ENCODE results near the gene MICAL2. TPM values are rescaled to one million over a fixed set of nuclear protein-coding genes. Genes with fewer than 3 reads are reported as not detected.

MICAL2 gene
- total RNA-seq, 1 donor from 2014 or later = 4.4 TPM

DNA sequence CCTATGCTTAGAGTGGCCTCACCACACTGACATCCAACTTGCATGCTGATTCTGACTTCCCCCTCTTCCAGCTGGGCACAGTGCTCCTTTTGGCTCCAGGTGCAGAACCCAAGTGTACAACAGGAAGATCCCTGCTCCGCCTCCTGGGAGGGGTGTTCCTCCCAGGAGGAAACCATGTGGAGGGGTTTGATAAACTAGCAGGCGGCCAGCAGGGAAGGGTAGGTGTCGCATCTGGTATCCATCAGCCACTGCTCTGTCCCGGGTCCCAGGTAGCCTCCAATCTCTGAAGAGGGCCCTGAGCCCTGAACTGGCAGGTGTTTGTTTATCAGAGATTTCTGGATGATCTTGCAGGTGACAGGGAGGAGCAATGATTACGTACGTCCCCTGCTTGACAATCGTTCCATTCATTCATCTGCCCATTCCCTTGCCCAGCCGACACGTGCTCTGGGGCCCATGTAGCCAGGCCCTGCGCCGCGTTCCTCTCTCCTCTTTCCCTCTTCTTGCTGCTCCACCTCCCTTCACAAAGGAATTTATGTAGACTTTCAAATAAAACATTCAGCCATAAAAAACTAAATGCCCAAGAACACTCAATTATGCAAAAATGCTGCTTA lies 41.2 kb upstream of the MICAL2 start:
- Mint-ChIP-seq H3K9me3 (ENCODE audit: unreplicated experiment) (peaks cover 1% of the 10 kb centered on the region), H3K36me3 (ENCODE audit: unreplicated experiment) (no peaks in the 10 kb centered on the region), H3K27me3 (ENCODE audit: unreplicated experiment) (no peaks in the 10 kb centered on the region), H3K27ac (ENCODE audit: unreplicated experiment) (no peak overlapping the region), H3K4me3 (ENCODE audit: unreplicated experiment) (no peak overlapping the region), H3K4me1 (ENCODE audit: low read depth, unreplicated experiment) (no peaks in the 10 kb centered on the region)
- TF ChIP-seq, protein P1, sequence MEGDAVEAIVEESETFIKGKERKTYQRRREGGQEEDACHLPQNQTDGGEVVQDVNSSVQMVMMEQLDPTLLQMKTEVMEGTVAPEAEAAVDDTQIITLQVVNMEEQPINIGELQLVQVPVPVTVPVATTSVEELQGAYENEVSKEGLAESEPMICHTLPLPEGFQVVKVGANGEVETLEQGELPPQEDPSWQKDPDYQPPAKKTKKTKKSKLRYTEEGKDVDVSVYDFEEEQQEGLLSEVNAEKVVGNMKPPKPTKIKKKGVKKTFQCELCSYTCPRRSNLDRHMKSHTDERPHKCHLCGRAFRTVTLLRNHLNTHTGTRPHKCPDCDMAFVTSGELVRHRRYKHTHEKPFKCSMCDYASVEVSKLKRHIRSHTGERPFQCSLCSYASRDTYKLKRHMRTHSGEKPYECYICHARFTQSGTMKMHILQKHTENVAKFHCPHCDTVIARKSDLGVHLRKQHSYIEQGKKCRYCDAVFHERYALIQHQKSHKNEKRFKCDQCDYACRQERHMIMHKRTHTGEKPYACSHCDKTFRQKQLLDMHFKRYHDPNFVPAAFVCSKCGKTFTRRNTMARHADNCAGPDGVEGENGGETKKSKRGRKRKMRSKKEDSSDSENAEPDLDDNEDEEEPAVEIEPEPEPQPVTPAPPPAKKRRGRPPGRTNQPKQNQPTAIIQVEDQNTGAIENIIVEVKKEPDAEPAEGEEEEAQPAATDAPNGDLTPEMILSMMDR (IDR thresholded peaks at IDR 0.05; ENCODE audit: partially characterized antibody, unreplicated experiment) = no peak
- no peak for DNase-seq

DNA sequence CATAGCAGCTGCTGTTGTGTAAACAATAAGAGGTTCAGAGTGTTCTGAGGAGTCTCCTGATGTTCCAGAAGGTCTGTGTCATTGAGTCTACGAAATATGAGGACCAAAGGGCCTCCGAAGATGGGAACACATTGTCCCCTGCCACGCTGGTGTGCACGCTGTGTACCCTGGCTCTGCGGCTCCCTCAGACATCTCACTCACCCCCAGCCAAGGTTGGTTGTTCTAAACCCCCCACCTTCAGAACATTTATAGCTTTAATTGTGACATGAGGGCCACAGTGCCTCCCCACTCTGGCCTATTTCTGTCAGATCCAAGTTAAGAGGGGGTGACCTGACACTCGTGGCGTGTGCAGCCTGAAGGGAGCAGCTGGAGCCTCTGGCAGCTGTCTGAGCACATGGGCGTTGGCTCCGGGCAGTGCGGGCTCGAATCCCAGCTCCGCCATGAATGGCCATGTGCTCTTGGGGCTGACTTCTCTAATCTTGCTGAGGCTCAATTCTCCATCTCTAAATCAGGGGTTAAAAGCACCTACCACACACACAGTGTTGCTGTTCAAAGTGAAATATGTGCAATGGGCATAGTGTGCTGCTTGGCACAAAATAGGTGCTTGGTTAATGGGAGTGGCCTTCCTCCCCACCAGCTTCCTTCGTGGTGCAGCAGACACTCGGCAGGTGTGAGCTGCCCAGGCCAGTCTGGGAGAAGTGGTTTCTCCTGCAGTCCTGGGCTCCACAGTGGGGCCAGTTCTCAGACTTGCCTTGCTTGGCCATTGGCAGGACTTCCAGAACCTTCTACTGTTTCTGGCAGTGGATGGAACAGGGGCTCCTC lies 39.7 kb upstream of the MICAL2 start:
- no peaks in the 10 kb centered on the region for H3K4me1 Mint-ChIP-seq (ENCODE audit: low read depth, unreplicated experiment)
- DNase-seq = no peak
- H3K27ac Mint-ChIP-seq (ENCODE audit: unreplicated experiment) = no peak overlapping the region
- peaks cover 5% of the 10 kb centered on the region for H3K9me3 Mint-ChIP-seq (ENCODE audit: unreplicated experiment)
- H3K4me3 Mint-ChIP-seq (ENCODE audit: unreplicated experiment) = no peak overlapping the region
- H3K27me3 Mint-ChIP-seq (ENCODE audit: unreplicated experiment) = no peaks in the 10 kb centered on the region
- TF ChIP-seq, protein P1 (IDR thresholded peaks at IDR 0.05; ENCODE audit: partially characterized antibody, unreplicated experiment) = no peak
- H3K36me3 Mint-ChIP-seq (ENCODE audit: unreplicated experiment) = no peaks in the 10 kb centered on the region

DNA sequence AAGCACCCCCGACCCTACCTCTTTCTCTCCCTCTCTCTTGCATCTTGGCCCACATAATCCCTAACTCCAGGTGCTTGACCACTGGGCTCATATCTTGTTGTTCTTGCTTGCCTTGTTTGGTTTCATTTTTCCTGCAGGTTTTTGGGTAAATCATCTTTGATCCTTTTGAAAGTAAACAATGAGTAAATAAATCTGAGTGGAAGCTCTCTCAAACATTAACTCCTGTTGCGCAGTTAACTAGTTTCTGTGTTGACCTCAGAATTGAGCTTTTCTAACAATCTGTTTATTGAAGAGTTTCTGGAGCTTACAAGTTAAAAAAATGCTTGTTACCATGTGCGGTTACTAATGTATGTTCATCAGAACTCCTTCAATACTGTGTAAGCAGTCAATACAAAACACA lies 38.8 kb upstream of the MICAL2 start:
- DNase-seq = no peak
- TF ChIP-seq, protein P1 (IDR thresholded peaks at IDR 0.05; ENCODE audit: partially characterized antibody, unreplicated experiment) = no peak
- Mint-ChIP-seq H3K4me3 (ENCODE audit: unreplicated experiment) (no peak overlapping the region), H3K36me3 (ENCODE audit: unreplicated experiment) (no peaks in the 10 kb centered on the region), H3K4me1 (ENCODE audit: low read depth, unreplicated experiment) (no peaks in the 10 kb centered on the region), H3K9me3 (ENCODE audit: unreplicated experiment) (peaks cover 4% of the 10 kb centered on the region), H3K27ac (ENCODE audit: unreplicated experiment) (no peak overlapping the region), H3K27me3 (ENCODE audit: unreplicated experiment) (no peaks in the 10 kb centered on the region)

DNA sequence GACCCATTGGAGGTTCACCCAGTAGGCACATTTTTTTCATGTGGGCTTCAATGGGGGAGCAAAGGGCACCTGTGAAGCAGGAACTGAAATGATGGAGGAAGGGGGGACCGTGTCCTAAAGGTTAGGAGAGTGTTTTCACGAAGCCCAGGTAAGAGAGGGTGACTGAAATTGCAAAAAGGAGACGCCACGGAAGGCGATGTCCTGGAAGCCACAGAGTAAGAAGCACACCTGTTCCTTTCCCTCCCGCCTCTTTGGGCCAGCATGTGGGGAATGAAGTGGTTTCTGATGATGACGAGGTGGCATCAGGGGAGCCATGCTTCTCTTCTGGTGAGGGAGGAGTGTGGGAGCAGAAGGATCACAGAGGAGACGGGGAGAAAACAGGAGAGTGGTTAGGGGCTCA lies 37.0 kb upstream of the MICAL2 start:
- Mint-ChIP-seq H3K4me1 (ENCODE audit: low read depth, unreplicated experiment) (no peaks in the 10 kb centered on the region), H3K4me3 (ENCODE audit: unreplicated experiment) (no peak overlapping the region), H3K36me3 (ENCODE audit: unreplicated experiment) (no peaks in the 10 kb centered on the region), H3K9me3 (ENCODE audit: unreplicated experiment) (peaks cover 4% of the 10 kb centered on the region), H3K27me3 (ENCODE audit: unreplicated experiment) (no peaks in the 10 kb centered on the region), H3K27ac (ENCODE audit: unreplicated experiment) (no peak overlapping the region)
- TF ChIP-seq, protein P1 (IDR thresholded peaks at IDR 0.05; ENCODE audit: partially characterized antibody, unreplicated experiment) = no peak
- DNase-seq = no peak

DNA sequence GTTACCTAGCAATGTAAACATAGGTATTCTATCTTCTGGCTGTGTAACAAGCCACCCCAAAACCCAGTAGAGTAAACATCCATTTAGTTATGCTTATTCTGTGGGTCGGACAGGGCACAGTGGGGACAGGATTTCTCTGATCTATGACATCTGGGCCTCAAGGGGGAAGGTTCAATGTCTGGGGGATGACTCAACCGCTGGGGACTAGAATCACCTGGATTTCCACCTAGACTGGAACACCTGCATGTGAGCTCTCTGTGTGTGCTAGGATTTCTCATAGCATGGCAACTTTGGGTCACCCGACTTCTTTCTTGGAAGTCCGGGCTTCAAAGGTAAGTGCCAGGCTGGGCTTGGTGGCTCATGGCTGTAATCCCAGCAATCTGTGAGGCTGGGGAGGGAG lies 36.5 kb upstream of the MICAL2 start:
- DNase-seq = no peak
- Mint-ChIP-seq H3K9me3 (ENCODE audit: unreplicated experiment) (peaks cover 5% of the 10 kb centered on the region), H3K27ac (ENCODE audit: unreplicated experiment) (no peak overlapping the region), H3K27me3 (ENCODE audit: unreplicated experiment) (no peaks in the 10 kb centered on the region), H3K36me3 (ENCODE audit: unreplicated experiment) (peaks cover 3% of the 10 kb centered on the region), H3K4me1 (ENCODE audit: low read depth, unreplicated experiment) (no peaks in the 10 kb centered on the region), H3K4me3 (ENCODE audit: unreplicated experiment) (no peak overlapping the region)
- TF ChIP-seq, protein P1 (IDR thresholded peaks at IDR 0.05; ENCODE audit: partially characterized antibody, unreplicated experiment) = no peak

Data from glutamatergic neuron (in vitro differentiated cells).